Mesenchymal stem cell (in vitro differentiated cells and primary cell): Measurements from ENCODE around the gene GFI1.

ENCODE experiments used
- DNase-seq: peaks from one replicate; pipeline ENCODE4 v3.0.0-alpha.2; 2013
- H2AFZ ChIP-seq: one replicate; pipeline ENCODE4 v1.6.1; 2013; ENCODE audit warnings: low read depth, mild to moderate bottlenecking, control low read depth, inconsistent platforms, low read length, moderate library complexity
- H2AK5ac ChIP-seq: 2 replicates; pipeline ENCODE4 v1.6.1; 2013; ENCODE audit warnings: low read length, moderate library complexity, mild to moderate bottlenecking, inconsistent platforms; ENCODE audit not compliant: severe bottlenecking
- H2BK120ac ChIP-seq: one replicate; pipeline ENCODE4 v1.6.1; 2013; ENCODE audit warnings: low read depth, mild to moderate bottlenecking, inconsistent platforms, low read length, moderate library complexity
- H2BK12ac ChIP-seq, 2 experiments: one replicate each; pipeline ENCODE4 v1.6.1; 2013; ENCODE audit warnings: inconsistent platforms in 2 of 2, low read length in 2 of 2, mild to moderate bottlenecking in 2 of 2, moderate library complexity in 2 of 2, control low read depth in 1 of 2
- H2BK15ac ChIP-seq: one replicate; pipeline ENCODE4 v1.6.1; 2013; ENCODE audit warnings: mild to moderate bottlenecking, low read depth, inconsistent platforms; ENCODE audit not compliant: poor library complexity, severe bottlenecking
- H2BK5ac ChIP-seq: 2 replicates; pipeline ENCODE4 v1.6.1; 2013; ENCODE audit warnings: low read depth, mild to moderate bottlenecking, low read length, control low read depth, inconsistent platforms; ENCODE audit not compliant: poor library complexity, severe bottlenecking
- H3K14ac ChIP-seq, 2 experiments: one replicate each; pipeline ENCODE4 v1.6.1; 2013; ENCODE audit warnings: inconsistent platforms in 2 of 2, low read length in 2 of 2, control low read depth in 1 of 2, mild to moderate bottlenecking in 1 of 2, moderate library complexity in 1 of 2
- H3K18ac ChIP-seq, 2 experiments: one replicate each; pipeline ENCODE4 v1.6.1; 2013; ENCODE audit warnings: inconsistent platforms in 2 of 2, low read length in 2 of 2, control low read depth in 1 of 2, low read depth in 1 of 2, mild to moderate bottlenecking in 1 of 2
- H3K23ac ChIP-seq, 2 experiments: one replicate each; pipeline ENCODE4 v1.6.1; 2013; ENCODE audit warnings: inconsistent platforms in 2 of 2, low read length in 2 of 2, mild to moderate bottlenecking in 2 of 2, moderate library complexity in 2 of 2, control low read depth in 1 of 2
- H3K27ac ChIP-seq: 2 replicates; pipeline ENCODE4 v1.5.1; 2013; ENCODE audit warnings: mild to moderate bottlenecking, moderate library complexity, low read length, control low read depth, inconsistent platforms; ENCODE audit not compliant: poor library complexity, severe bottlenecking
- H3K27me3 ChIP-seq, 2 experiments: 2 replicates each; pipeline versions ENCODE4 v1.6.1 to v1.7.0; 2013; ENCODE audit warnings: low read length in 2 of 2, mild to moderate bottlenecking in 2 of 2, moderate library complexity in 2 of 2, control low read depth in 1 of 2, inconsistent platforms in 1 of 2; ENCODE audit not compliant: control insufficient read depth in 1 of 2, insufficient read depth in 1 of 2
- H3K36me3 ChIP-seq, 2 experiments: 2 replicates each; pipeline versions ENCODE4 v1.6.1 to v1.7.0; 2013; ENCODE audit warnings: low read length in 2 of 2, control low read depth in 1 of 2, inconsistent platforms in 1 of 2, low read depth in 1 of 2, mild to moderate bottlenecking in 1 of 2; ENCODE audit not compliant: insufficient read depth in 2 of 2, control insufficient read depth in 1 of 2
- H3K4ac ChIP-seq, 2 experiments: one replicate each; pipeline ENCODE4 v1.6.1; 2013; ENCODE audit warnings: inconsistent platforms in 2 of 2, low read length in 2 of 2, mild to moderate bottlenecking in 2 of 2, moderate library complexity in 2 of 2, control low read depth in 1 of 2, low read depth in 1 of 2
- H3K4me1 ChIP-seq: 2 replicates; pipeline ENCODE4 v1.6.1; 2013; ENCODE audit warnings: low read depth, low read length, control low read depth; ENCODE audit not compliant: control insufficient read depth, insufficient read depth
- H3K4me2 ChIP-seq: 2 replicates; pipeline ENCODE4 v1.6.1; 2013; ENCODE audit warnings: low read length, mild to moderate bottlenecking, inconsistent platforms; ENCODE audit not compliant: poor library complexity, severe bottlenecking
- H3K4me3 ChIP-seq, 2 experiments: 2 replicates each; pipeline versions ENCODE4 v1.5.1 to v1.7.0; 2013; ENCODE audit warnings: low read length in 2 of 2, mild to moderate bottlenecking in 2 of 2, control low read depth in 1 of 2, low read depth in 1 of 2; ENCODE audit not compliant: insufficient read depth in 1 of 2
- H3K79me1 ChIP-seq: replicated peaks from 2 replicates; pipeline ENCODE4 v1.6.1; 2013; ENCODE audit warnings: mild to moderate bottlenecking, control low read depth, low read length, inconsistent platforms; ENCODE audit not compliant: poor library complexity, severe bottlenecking
- H3K9ac ChIP-seq: 2 replicates; pipeline ENCODE4 v1.7.0; 2013; ENCODE audit warnings: mild to moderate bottlenecking, low read length, moderate library complexity
- H3K9me3 ChIP-seq: 2 replicates; pipeline ENCODE4 v1.7.0; 2013; ENCODE audit warnings: mild to moderate bottlenecking, low read length; ENCODE audit not compliant: control insufficient read depth
- H4K8ac ChIP-seq: one replicate; pipeline ENCODE4 v1.6.1; 2013; ENCODE audit warnings: inconsistent platforms, mild to moderate bottlenecking, low read length, moderate library complexity
- H4K91ac ChIP-seq: one replicate; pipeline ENCODE4 v1.6.1; 2013; ENCODE audit warnings: mild to moderate bottlenecking, low read length, inconsistent platforms
- WGBS: methylation state at CpG from one replicate; pipeline ENCODE4 v1.1.7; 2013; ENCODE audit warnings: mixed read lengths; 5-methylcytosine and 5-hydroxymethylcytosine counted together

Gene GFI1

DNA sequence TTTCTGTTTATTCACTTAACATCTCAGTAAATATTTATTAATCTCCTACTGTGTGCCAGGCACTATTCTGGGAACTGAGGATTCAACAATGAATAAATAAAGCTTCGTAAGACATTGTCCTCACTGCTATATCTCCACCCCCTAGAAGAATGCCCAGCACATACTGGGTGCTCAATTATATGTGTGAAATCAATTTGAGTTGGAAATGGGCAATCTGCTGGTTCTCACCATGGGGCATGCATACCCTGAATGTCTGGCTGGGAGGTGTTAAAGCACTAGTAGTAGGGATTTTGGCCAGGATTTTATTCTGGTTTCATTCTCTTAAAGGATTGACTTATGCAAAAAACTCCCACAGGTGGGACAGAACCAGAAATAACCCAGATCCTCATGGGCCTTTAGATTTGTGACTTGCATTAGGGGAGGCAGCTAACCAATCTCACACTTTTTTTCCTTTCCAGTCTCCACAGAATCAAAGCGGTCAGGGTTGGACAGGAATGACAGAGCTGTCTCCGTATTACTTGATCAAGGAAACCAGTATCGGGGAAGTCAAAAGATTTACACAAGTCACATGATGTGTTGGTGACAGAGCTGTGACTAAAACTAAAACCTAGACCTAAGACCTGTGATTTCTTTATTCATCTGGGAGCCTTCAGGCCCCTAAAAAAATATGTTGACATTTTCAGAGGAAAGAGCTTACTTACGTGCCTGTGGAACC, 12.8 kb downstream of the GFI1 start:
- H3K27ac ChIP-seq = no peak overlapping the region
- H2BK12ac ChIP-seq = no peak overlapping the region
- no peak overlapping the region for H4K91ac ChIP-seq
- H3K4me3 ChIP-seq = no peak overlapping the region
- 88% methylated on average over 5 of the region's 5 CpGs for WGBS
- H2BK5ac ChIP-seq = no peak overlapping the region
- H3K14ac ChIP-seq = no peak overlapping the region
- no peak overlapping the region for H3K9ac ChIP-seq
- H2AK5ac ChIP-seq = no peak overlapping the region
- no peak overlapping the region for H3K23ac ChIP-seq
- H3K4me1 ChIP-seq = no peaks in the 10 kb centered on the region
- H2BK15ac ChIP-seq = no peak overlapping the region
- no peak overlapping the region for H2AFZ ChIP-seq
- H2BK120ac ChIP-seq = no peak overlapping the region
- no peak overlapping the region for H3K18ac ChIP-seq
- no peak for DNase-seq
- H3K9me3 ChIP-seq = no peaks in the 10 kb centered on the region
- H3K4ac ChIP-seq = no peak overlapping the region
- H3K36me3 ChIP-seq = no peaks in the 10 kb centered on the region
- no peak overlapping the region for H4K8ac ChIP-seq
- H3K27me3 ChIP-seq = peaks cover 51 to 58% of the 10 kb centered on the region in 2 experiments
- no peak overlapping the region for H3K4me2 ChIP-seq
- H3K79me1 ChIP-seq = no peaks in the 10 kb centered on the region

DNA sequence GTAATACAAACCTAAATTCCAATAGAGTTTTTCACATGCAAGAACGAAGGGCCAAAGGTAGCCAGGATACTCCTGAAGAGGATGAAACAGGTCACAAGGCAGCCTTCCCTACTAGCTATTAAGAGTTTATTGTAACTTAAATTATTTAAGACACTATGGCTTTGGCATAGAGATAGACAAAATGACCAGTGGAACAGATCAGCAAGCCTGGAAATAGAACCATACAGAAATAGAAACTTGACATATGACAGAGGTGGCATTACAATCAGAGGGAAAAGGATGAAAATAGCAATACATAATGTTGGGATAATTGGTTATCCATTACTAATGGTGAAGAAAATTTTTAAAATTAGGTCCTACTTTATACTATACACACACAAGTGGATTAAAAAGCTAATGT, 16.5 kb downstream of the GFI1 start:
- H3K27ac ChIP-seq = no peak overlapping the region
- no peaks in the 10 kb centered on the region for H3K36me3 ChIP-seq
- H3K4me1 ChIP-seq = no peaks in the 10 kb centered on the region
- H3K4me3 ChIP-seq = no peak overlapping the region
- peaks cover 21 to 24% of the 10 kb centered on the region in 2 experiments for H3K27me3 ChIP-seq
- WGBS = no CpG with 5 or more reads among the region's 1 CpG
- H4K91ac ChIP-seq = no peak overlapping the region
- H3K23ac ChIP-seq = no peak overlapping the region
- no peak overlapping the region for H2AFZ ChIP-seq
- DNase-seq = no peak
- no peak overlapping the region for H3K4me2 ChIP-seq
- H3K9me3 ChIP-seq = no peaks in the 10 kb centered on the region
- no peak overlapping the region for H3K14ac ChIP-seq
- no peak overlapping the region for H3K18ac ChIP-seq
- no peak overlapping the region for H2AK5ac ChIP-seq
- no peaks in the 10 kb centered on the region for H3K79me1 ChIP-seq
- no peak overlapping the region for H3K4ac ChIP-seq
- no peak overlapping the region for H2BK5ac ChIP-seq
- no peak overlapping the region for H4K8ac ChIP-seq
- H2BK15ac ChIP-seq = no peak overlapping the region
- no peak overlapping the region for H2BK12ac ChIP-seq
- no peak overlapping the region for H2BK120ac ChIP-seq
- H3K9ac ChIP-seq = no peak overlapping the region

DNA sequence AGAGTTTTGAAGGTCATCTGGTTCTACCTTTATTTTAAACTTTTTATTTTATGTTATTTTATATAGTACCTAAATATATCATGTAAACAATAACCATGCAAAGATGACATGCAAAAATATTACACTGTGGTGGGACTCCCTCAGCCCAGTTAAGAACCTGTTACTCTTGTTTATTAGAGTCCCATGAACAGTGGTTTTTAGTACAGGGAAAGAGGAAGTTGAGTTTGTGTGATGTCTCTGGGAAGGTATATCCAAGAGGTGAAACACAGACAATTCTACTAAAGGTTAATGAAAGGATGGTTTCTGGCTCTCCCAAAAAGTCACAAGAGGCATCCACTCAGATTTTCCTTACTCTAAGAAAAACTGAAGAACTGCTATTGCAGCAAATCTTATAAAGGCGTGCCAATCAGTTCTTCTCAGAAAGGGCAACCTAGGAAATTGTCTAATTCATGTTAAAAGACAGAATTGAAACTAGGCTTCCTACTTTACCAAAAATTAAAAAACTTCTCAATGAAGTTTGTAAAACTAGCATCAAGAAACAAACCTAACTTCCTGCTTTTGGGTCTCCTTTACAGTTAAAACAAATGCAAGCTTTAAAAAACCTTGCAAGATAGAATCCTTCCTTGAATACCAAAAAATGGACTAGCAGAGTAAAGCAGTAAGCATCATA, 19.9 kb downstream of the GFI1 start:
- 100% methylated on average over 1 of the region's 1 CpG for WGBS
- DNase-seq = no peak

DNA sequence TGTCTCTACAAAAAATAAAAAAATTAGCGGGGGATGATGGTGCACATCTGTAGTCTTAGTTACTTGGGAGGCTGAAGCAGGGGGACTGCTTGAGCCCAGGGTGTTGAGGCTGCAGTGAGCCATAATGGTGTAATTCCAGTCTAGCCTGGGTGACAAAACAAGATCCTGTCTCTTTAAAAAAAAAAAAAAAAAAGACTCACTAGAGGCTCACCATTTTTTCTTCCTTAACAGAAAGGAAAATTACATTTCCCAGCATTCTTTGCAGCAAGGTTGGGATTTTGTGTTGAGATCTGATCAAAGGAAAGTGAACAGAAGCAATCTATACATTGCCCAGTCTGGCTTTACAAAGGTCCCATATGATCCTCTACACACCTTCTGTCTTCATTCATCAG, 21.5 kb downstream of the GFI1 start:
- no peak overlapping the region for H3K9ac ChIP-seq
- no peak overlapping the region for H4K91ac ChIP-seq
- no peaks in the 10 kb centered on the region for H3K36me3 ChIP-seq
- no peaks in the 10 kb centered on the region for H3K27me3 ChIP-seq
- H2BK12ac ChIP-seq = no peak overlapping the region
- no peak overlapping the region for H3K18ac ChIP-seq
- H2AK5ac ChIP-seq = no peak overlapping the region
- no peaks in the 10 kb centered on the region for H3K79me1 ChIP-seq
- no peak overlapping the region for H3K27ac ChIP-seq
- H3K14ac ChIP-seq = no peak overlapping the region
- no peak overlapping the region for H2BK120ac ChIP-seq
- H2BK5ac ChIP-seq = no peak overlapping the region
- DNase-seq = no peak
- H2BK15ac ChIP-seq = no peak overlapping the region
- WGBS = 100% methylated on average over 1 of the region's 1 CpG
- no peaks in the 10 kb centered on the region for H3K9me3 ChIP-seq
- H3K4me1 ChIP-seq = no peaks in the 10 kb centered on the region
- no peak overlapping the region for H2AFZ ChIP-seq
- no peak overlapping the region for H3K4ac ChIP-seq
- H3K4me2 ChIP-seq = no peak overlapping the region
- no peak overlapping the region for H3K4me3 ChIP-seq
- no peak overlapping the region for H3K23ac ChIP-seq
- no peak overlapping the region for H4K8ac ChIP-seq

More for the DNA sequence above, 19.9 kb downstream of the GFI1 start:
- Histone ChIP-seq H3K79me1 (no peaks in the 10 kb centered on the region), H3K4me3 (no peak overlapping the region), H3K23ac (no peak overlapping the region), H2AFZ (no peak overlapping the region), H4K91ac (no peak overlapping the region), H2BK120ac (no peak overlapping the region), H2AK5ac (no peak overlapping the region), H2BK12ac (no peak overlapping the region), H3K4me2 (no peak overlapping the region), H3K36me3 (no peaks in the 10 kb centered on the region), H3K27me3 (no peaks in the 10 kb centered on the region), H3K14ac (no peak overlapping the region), H3K9ac (no peak overlapping the region), H2BK15ac (no peak overlapping the region), H3K4me1 (no peaks in the 10 kb centered on the region), H3K9me3 (no peaks in the 10 kb centered on the region), H3K18ac (no peak overlapping the region), H3K27ac (no peak overlapping the region), H4K8ac (no peak overlapping the region), H2BK5ac (no peak overlapping the region), H3K4ac (no peak overlapping the region)
